ENCODE measurements around the gene PRKCA. TPM values are rescaled to one million over a fixed set of nuclear protein-coding genes. Genes with fewer than 3 reads are reported as not detected.

The PRKCA gene
- total RNA-seq, 1 experiment from 2014 or later = 20.7 TPM

GRCh38 chr17:66337268-66337667 is 34.9 kb downstream of the PRKCA start:
- intact Hi-C loops (cut with micrococcal nuclease) = no loop called here
- CTCF ChIA-PET = interaction anchor here (0.7 kb wide), 2 partner anchors 13 to 867 kb away, joined by 3 to 5 read pairs; no protein-coding TSS in a partner anchor
- no TSS peak for BruUV-seq (replicated peaks)
- Mint-ChIP-seq H3K4me1 (ENCODE audit: insufficient read depth, unreplicated experiment) (no peaks in the 10 kb centered on the region), H3K4me3 (ENCODE audit: unreplicated experiment) (no peak overlapping the region), H3K9me3 (ENCODE audit: unreplicated experiment) (no peaks in the 10 kb centered on the region), H3K36me3 (ENCODE audit: insufficient read depth, unreplicated experiment) (no peaks in the 10 kb centered on the region), H3K27ac (ENCODE audit: low read depth, unreplicated experiment) (no peak overlapping the region), H3K27me3 (ENCODE audit: insufficient read depth, unreplicated experiment) (no peaks in the 10 kb centered on the region)
- POLR2A ChIA-PET = no interaction called here
- no peak for DNase-seq (ENCODE audit: unreplicated experiment)
- TF ChIP-seq CTCF (IDR thresholded peaks at IDR 0.05; ENCODE audit: unreplicated experiment) = no peak

GRCh38 chr17:66337866-66338485 is 35.6 kb downstream of the PRKCA start:
- TF ChIP-seq CTCF (IDR thresholded peaks at IDR 0.05; ENCODE audit: unreplicated experiment) = no peak
- Mint-ChIP-seq H3K4me1 (ENCODE audit: insufficient read depth, unreplicated experiment) (no peaks in the 10 kb centered on the region), H3K36me3 (ENCODE audit: insufficient read depth, unreplicated experiment) (no peaks in the 10 kb centered on the region), H3K27ac (ENCODE audit: low read depth, unreplicated experiment) (no peak overlapping the region), H3K4me3 (ENCODE audit: unreplicated experiment) (no peak overlapping the region), H3K9me3 (ENCODE audit: unreplicated experiment) (no peaks in the 10 kb centered on the region), H3K27me3 (ENCODE audit: insufficient read depth, unreplicated experiment) (no peaks in the 10 kb centered on the region)
- BruUV-seq (replicated peaks) = no TSS peak
- ChIA-PET CTCF (interaction anchor here (0.7 kb wide), 2 partner anchors 14 to 867 kb away, joined by 3 to 5 read pairs; no protein-coding TSS in a partner anchor), POLR2A (interaction anchor here (0.7 kb wide), 1 partner anchor 17 kb away, joined by 3 read pairs; no protein-coding TSS in a partner anchor)
- intact Hi-C loops (cut with micrococcal nuclease) = no loop called here
- no peak for DNase-seq (ENCODE audit: unreplicated experiment)

- ChIA-PET POLR2A (interaction anchor here (0.7 kb wide), 1 partner anchor 18 kb away, joined by 3 read pairs; no protein-coding TSS in a partner anchor), CTCF (no interaction called here)
- no peak for TF ChIP-seq CTCF (IDR thresholded peaks at IDR 0.05; ENCODE audit: unreplicated experiment)
- H3K27ac Mint-ChIP-seq (ENCODE audit: low read depth, unreplicated experiment) = no peak overlapping the region
- no TSS peak for BruUV-seq (replicated peaks)
- DNase-seq (ENCODE audit: unreplicated experiment) = no peak
- no peak overlapping the region for H3K4me3 Mint-ChIP-seq (ENCODE audit: unreplicated experiment)
- no peaks in the 10 kb centered on the region for H3K9me3 Mint-ChIP-seq (ENCODE audit: unreplicated experiment)
- H3K36me3 Mint-ChIP-seq (ENCODE audit: insufficient read depth, unreplicated experiment) = no peaks in the 10 kb centered on the region
- no peaks in the 10 kb centered on the region for H3K27me3 Mint-ChIP-seq (ENCODE audit: insufficient read depth, unreplicated experiment)
- intact Hi-C loops (cut with micrococcal nuclease) = no loop called here
- peaks cover 7% of the 10 kb centered on the region for H3K4me1 Mint-ChIP-seq (ENCODE audit: insufficient read depth, unreplicated experiment)
Observed at GRCh38 chr17:66338937-66339336, 36.5 kb downstream of the PRKCA start.

GRCh38 chr17:66339561-66339960 is 37.1 kb downstream of the PRKCA start:
- POLR2A ChIA-PET = interaction anchor here (0.6 kb wide), 1 partner anchor 38 kb away, joined by 3 read pairs; no protein-coding TSS in a partner anchor
- intact Hi-C loops (cut with micrococcal nuclease) = no loop called here
- Mint-ChIP-seq H3K4me1 (ENCODE audit: insufficient read depth, unreplicated experiment) (peaks cover 7% of the 10 kb centered on the region), H3K27ac (ENCODE audit: low read depth, unreplicated experiment) (no peak overlapping the region), H3K9me3 (ENCODE audit: unreplicated experiment) (no peaks in the 10 kb centered on the region), H3K27me3 (ENCODE audit: insufficient read depth, unreplicated experiment) (no peaks in the 10 kb centered on the region), H3K4me3 (ENCODE audit: unreplicated experiment) (no peak overlapping the region), H3K36me3 (ENCODE audit: insufficient read depth, unreplicated experiment) (no peaks in the 10 kb centered on the region)
- CTCF ChIA-PET = no interaction called here
- DNase-seq (ENCODE audit: unreplicated experiment) = no peak
- no TSS peak for BruUV-seq (replicated peaks)
- no peak for TF ChIP-seq CTCF (IDR thresholded peaks at IDR 0.05; ENCODE audit: unreplicated experiment)

Data from MCF 10A (cell line).